NCI-H2107 treated with DMSO at 0.1 percent for 48 hours (cell line): ENCODE results near the gene CLCF1.

Experiments used
- DNase-seq: peaks from one replicate; lab custom pipeline; 2025; ENCODE audit not compliant: unreplicated experiment; lab: John Stamatoyannopoulos, UW

CLCF1 gene

DNA sequence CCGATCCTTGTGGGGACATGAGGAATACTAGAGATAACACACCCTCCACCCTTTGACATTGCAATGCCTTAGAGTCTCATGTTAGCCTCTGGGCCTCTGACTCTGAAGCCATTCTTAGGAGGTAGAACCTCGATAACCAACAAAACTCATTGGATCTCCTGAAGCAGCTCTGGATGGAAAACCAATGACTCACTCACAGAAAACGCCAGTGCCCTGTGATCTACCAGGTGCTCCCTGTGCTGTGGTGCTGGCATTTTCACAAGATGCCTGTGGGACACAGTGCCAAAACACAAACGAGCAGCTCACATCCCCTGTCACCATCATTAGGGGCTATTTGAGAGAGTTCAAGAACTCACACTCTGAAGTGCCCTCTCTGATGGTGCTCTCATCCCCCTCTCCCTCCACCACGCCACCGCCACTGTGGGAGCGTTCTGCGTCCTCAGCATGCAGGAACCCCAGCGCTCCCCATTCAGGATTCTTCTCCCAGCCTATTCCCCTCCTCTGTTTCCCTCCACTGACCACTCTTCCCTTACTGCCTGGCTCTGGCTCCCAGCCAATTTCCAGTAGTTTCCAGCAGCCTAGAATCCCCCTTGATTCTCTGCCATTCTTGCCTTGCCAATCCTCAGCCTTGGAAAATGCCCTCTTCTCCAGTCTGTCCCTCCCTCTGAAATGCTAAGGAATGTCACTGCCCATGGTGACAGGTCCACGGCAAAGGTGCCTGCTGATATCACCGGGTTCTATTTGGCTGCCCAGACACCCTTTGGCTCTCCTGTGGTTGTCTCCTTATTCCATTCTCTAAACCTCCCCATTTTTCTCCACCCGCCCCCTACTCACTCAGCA, 15.3 kb downstream of the CLCF1 start:
- DNase-seq, result no peak

DNA sequence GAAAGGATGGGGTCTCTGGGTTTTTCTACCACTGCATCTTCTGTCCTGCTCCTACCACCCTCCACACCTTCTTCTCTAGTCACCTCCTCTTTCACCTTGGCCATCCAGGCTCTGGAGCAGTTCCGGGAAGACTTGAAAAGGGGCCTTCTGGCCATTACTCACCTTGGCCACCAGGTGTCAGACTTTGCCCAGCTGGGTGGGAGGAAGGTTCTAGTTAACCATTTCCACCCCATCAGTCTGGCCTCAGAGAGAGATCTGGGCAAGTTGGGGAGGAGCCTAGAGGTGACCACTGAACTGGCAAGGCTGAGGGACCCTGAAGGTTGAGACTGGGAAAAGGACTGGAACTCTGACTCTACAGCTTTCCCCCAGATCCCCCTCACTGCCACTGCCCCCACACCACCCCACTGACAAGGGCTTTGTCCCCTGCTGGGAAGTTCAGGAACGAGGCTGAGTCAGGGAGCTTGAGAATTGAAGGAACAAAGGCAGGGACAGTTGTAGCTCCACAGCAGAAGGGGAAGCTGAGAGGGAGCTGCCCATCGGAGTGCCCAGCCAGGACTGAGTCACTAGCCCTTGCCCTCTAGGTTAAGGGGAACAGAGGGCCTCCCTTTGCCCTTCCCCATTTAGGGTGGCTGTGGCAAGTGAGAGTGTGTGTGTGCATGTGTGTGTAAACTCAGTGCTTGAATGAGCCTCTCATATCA, 16.4 kb downstream of the CLCF1 start:
- peak; percentile 18 for DNase-seq

DNA sequence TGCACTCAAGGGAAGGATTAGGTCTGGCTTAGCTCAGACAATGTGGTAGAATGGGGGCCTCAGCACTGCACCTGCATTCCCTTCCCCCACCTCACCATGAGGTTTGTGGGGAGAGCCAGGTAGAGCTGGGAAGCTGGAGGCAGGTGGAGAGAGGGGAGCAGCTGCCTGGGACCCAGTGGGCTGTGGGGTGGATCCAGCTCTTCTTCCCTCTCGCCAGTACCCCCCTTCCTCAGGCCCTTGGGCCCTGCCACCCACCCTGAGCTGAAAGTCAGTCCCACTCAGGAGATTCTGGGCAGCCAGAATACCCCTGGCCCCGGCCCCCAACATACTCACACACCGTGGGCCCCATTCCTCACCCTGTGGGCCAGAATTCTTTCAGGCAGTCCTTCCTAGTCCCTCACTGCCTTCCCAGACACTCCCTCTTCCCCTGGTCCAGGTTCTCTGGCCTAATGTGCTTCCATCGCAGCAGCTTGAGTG, 17.0 kb downstream of the CLCF1 start:
- DNase-seq, result no peak

DNA sequence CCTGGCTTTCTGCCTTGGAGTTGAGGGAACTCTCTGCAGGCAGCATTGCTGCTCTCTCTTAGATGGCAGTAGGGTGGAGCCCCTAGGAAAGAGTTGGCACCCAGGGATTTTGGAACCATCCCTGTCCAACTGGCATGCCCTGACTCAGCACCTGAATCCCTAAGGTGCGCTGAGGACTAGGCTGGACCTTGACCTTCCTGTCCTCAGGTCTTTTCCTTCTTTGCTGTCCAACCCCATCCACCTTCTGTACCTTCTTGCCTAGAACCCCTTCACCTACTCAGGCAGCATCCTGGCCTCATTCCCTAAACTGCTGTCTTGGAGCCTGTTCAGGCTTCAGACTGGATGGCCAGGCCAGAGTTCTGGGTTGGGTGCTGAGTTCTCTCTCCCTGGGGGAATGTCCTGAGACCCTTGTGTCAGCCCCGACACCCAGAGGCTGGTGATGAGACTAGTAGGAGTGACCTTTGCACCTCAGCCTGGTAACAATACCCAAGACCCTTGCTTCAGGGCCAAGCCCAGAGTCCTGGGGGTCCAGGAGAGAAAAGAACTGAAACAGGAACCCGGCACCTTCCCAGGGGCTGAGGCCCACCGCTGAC, 17.5 kb downstream of the CLCF1 start:
- no peak for DNase-seq

DNA sequence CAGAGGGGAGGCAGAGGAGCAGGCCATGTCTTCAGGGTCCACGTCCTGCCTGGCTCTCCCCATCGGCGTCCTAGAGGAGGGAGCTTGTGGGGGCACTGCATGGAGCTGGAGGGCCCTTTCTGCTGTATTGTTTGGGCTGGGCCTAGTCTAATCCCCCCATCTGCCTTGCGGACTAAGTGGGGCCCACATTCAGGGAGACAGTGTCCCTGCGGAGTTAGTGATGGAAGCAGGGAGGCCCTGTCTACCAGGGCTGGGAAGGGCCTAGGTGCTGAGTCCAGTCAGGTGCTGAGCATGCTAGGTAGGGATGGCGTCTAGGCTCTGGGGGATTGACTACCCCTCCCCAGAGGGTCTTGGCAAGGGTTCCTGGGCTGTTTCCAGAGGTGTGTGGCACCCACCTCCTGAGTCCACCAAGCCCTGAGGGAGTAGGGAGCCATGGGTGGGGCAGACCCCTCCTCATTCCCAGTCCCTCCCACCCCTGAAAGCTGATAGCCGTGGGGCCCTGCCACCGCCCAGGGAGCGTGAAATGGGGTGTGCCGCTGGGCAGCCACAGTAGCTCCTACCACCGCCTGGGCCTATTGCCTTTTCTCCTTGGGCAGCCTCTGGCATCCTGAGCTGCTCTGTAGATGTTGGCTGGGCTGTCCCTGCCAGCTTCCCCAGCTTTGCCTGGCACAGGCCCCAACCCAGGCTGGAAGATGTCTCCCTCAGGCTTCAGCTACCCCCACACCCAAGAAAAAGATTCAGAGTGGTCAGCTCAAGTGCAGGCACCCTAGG, 18.2 kb downstream of the CLCF1 start:
- DNase-seq, result no peak

DNA sequence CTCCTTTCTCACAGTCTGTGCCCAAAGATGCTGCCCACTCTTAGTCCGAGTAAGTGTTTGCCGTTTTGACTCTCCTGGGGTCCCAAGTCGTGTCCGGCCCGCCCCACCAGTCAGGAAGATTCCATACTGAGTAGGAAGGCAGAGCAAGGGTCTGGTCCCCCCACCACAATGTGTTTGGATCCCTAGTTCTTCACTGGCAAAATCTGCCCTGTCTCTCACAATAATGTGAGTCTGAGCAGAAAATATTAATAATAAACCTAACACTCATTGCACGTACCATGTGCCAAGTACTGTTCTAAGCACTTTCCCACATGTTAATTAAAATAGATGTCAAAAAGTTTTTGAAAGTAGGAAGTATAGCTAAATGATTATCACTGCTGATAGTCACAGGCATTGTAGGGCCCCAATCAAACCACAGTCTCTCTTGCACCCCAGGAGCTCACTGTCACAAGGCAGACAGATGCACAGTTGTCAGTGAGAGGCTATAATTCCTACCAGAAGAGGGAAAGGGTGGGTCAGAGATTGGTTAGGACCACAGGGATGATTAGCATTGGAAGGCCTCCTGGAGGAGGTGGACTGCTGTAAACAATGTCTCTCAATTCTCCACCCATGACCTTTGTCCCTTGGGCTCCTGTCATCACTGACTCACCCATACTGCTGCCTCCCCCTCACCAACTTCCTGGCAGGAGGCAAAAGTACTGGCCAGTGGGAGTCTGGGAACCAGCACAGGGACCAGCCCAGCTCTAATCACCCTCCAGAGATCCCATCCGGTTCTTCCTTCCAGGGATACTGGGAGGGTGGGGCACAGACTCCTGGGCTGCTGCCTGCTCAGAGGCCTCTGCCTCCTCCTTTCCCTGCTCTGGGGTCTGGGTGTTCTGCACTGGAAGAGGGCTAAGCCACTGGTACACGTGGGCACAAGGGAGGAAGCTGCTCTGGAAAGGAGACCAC, 19.0 kb downstream of the CLCF1 start:
- no peak for DNase-seq

DNA sequence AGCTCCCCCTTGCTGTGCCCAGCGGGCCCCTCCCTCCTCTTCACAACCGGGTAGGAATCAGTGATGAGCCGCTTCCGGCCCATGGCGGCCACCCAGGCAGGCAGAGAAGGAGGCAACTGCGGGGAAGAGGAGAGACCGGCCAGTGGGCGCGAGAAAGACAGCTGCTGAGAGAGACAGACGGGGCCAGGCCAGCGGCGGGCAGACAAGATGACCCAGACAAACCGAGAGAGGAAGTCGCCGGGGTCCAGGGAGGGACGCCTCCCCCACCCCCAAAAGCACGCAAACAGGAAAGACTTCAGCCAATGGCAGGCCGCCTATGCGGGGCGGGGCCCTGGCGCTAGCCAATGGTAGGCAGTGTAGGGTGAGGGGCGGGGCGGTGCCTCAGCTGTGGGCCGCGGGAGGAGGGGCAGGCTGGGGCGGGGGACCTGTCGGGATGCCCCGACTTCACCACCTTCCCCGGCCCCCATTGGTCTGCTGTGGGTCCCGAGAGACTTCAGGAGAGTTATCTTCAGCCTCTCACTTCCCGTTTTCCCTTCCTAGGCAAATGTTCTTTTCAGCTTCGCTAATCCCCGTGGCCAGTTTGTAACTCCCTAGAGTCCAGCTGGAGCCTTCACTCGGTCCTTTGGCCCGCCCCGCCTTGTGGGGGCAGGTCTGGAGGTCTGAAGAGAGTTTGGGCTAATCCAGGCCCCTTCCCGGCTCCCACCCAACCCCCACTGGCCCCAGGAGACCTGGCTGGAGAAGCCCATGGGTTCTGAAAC, 19.9 kb downstream of the CLCF1 start, which contains the start of gene POLD4:
Gene POLD4, minus strand, starts transcription at position 230 of the 758 bp plus-strand sequence. Its CDS starts 147 bp downstream, at position 83.
- peak; percentile 79 for DNase-seq

DNA sequence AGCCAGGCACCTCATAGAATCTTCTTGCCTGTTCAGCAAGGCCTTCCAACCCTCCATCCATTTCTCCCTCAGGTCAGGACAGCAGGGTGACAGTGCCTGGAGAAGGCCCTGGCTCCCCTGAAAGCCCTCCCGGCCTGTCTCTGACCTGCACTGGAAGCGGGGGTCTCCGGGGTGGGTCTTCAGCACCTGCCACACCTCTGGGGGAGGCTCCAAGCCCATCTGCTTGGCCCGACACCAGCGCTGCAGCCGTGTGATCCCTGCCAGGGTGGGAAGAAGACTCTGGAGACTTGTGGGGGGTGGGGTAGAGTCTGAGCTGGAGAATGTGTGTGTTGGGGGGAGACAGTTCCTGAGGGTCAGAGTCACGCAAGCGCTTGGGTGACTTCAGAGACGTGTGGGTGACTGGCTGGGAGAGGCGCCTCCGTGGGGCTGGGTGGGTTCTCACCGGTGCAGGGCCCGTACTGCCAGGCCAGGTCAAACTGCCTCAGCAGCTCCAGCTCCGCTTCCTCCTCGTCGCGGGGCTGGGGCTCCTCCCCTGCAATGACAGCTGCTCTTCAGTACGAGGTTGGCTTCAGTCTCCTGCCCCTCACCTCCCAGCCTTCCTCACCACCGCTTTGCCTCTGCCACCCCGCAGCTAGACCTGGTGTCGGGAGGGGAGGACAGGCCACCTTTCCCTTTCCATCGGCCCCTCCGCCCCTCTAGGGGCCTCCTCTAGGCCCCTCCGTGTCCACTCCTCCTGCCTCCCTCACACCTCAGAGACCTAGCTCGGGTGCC, 20.7 kb downstream of the CLCF1 start:
- no peak for DNase-seq

DNA sequence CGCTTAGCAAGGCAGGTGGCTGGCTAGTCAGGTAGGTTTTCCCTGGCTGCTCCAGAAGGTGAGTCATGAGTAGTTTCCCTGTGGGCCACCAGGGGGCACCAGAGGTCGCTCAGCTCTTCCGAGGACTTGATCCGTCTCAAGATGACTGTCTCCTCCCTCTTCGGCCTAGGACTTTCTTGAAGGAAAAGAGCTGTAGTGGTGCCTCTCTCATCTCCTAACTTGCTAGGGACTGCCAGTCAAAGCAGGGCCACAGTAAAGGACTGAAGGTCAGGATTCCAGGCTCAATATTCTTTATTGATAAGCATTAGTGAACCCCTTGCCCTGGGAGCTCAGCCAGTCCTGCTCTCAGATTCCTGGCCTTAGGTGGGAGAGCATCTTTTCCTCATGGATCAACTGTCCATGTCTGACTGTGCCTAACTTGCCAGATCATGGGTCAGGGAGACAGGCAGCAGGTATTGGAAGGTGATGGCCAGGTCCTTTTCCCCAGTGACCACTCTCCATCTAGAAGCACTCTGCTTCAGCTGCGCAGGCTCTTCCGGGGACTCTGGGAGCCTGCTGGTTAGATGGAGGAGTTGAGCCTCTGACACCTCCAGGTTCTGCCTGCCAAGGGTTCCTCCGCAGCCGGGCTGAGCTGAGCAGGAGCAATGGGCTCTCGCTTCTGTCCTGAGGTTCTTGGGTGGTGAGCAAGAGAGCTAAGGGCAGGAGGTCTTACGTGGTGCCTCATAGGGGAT, 22.0 kb downstream of the CLCF1 start:
- DNase-seq, result peak; percentile 53

DNA sequence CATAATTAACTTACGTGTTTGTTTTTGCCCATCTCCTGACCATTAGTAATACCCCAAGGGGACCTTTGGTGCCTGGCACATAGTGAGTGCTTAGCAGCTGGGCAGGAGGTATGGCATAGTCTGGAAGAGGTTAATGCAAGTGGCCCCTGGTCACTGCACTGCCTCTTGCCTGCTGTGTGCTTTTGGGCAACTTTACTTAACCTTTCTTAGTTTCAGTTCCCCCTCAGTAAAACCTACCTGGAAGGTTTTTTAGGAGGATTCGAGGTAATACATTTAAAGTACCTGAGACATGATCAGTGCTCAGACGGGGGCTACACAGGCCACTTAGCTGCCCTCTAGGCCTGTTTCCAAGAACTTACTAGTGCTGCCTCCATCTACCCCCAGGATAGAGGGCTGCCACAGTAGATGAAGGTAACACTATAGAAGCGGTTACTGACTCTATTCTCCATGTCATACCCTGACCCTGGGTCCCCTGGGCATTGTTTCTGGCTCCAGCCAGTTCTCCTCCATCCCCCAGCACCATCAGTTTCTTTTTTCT, 23.4 kb downstream of the CLCF1 start:
- DNase-seq, result no peak

DNA sequence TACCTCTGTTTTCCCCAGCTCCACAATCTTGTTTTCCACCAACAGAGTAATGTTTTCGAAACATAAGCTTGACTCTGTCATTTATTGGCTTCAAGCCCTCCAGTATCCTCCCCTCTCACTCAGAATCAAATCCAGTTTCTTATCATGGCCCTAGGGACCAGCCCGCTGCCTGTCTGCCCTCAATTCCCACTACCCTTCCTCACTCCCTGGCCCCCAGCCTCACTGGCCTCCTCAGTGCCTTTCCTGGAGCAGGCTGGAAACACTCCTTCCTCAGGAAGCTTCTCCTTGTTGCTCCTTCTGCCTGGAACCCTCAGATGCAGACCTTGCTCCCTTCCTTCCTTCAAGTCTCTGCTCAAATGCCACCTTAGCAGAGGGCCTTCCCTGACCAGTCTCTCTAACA, 23.9 kb downstream of the CLCF1 start:
- DNase-seq, result no peak

DNA sequence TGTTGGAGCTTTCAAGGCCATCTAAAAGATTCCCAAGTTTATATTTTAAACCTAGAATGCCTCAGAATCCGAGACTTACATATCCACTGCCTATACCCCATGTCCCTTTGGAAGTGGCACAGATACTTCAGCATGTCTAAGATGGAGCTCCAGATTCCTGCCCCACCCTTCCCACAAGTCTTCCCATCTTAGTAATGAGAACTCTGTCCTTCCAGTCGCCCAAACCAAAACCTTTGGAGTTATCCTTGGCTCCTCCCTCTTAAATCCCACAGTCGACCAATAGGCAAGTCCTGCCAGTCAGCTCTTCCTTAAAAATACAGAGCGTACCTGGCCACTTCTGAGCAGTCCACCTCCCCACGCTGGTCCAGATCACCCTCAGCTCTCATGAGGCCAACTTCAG, 24.4 kb downstream of the CLCF1 start:
- DNase-seq, result no peak

DNA sequence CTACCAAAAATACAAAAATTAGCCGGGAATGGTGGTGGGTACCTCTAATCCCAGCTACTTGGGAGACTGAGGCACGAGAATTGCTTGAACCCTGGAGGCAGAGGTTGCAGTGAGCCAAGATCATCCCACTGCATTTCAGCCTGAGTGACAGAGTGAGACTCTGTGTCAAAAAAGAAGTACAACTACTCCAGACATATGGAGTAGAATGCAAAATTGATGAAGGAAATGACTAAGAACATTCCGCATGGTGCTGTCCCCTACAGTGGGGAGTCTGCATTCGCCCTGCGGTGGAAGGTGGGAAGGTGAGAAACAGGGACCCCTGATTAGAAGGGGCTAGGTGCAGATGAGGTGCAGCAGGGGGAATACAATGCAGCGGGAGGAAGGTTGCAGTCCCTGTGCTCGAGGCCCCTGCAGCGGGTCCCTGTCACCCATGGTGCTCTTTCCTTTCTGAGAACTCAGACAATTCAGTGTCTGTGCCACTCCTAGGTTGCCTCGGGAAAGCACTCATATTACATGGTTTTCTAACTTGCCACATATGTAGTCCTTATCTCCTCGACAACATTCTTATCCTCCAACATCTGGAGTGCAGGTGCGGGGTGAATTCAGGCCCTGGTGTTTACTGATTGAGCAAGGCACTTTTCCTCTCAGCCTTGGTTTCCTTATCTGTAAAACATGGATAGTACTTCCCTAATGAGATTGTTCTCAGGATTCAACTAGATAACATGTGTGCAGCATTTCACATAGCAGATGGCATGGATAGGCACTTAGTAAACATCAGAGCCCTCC, 25.2 kb downstream of the CLCF1 start:
- no peak for DNase-seq

DNA sequence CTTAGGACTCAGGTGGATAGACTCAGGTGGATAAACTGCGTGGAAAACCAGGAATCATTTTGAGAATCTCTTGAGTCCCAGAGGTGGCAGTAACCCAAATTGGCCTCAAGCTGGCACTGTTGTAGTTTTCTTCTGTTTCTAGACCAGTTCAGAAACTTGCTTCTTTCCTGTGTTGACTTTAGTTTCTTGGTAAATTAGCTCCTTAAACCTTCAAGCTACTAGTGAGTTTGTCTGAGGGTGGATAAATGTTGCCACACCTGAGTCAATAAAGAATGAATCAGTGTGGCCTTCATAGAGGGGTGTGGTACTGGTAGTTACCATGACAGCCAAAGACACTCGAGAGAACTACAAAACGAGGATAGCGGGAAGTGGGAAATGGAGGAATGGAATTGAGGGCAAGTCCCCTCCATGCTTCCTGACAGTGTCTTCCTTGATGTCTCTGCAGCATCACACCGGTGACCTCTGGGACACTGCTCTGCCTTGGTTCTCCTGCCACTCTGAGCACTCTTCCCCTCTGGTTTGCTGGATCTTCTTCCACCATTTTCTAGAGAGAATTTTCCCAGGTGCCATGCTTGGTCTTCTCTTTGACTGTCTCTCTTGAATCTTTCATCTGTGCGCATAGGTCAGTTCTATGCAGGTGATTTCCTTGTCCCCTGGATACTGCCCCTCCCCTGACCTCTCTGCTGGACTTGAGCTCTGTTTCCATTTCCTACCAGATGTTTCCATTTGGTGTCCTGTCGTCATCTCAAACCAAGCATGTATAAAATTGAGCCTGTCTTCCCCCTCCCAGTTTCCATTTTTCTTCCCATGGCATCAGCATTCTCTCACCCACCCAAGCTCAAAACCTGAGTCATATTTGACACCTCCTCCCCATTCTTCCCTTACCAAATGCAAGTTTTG, 27.2 kb downstream of the CLCF1 start:
- no peak for DNase-seq

DNA sequence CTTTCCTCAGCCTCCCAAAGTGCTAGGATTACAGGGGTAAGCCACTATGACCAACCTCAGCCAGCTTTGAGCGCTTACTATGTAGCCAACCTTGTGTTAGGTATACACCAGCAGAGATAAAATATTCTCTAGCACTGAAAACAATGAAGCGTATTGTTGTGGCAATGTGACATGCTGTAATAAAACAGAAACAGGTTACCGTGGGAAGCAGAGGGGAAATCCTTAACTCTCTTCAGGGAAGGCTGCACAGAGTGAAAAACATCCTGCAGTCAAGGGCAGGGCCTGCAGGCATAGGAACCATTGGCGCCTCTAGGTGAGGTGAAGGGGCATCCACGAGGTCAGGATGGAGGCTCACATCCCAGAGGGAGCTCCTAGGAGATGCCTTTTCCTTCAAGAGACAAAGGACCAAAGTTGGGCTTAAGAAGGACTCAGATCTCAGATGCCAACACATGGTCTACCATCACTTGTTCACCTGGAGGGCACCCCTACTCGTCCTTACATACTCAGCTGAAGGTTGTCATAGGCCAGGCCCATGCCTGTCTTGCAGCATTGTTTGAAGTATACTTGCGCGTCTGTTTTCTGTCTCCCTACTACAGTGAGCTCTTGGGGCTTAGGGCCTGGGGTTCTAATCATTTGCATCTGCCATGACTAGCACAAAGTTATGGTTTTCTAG, 28.0 kb downstream of the CLCF1 start:
- no peak for DNase-seq
